Activated CD4-positive, alpha-beta T cell treated with anti-CD3 and anti-CD28 coated beads, Interleukin-2, amount 10 ng/mL, durations not matched to agents 7 days and 5 days (primary cell): Measurements from ENCODE around the gene MIPOL1. TPM values are rescaled to one million over a fixed set of nuclear protein-coding genes. Genes with fewer than 3 reads are reported as not detected.
"Not testable (repeated sequence)": the region's sequence is repeated elsewhere in the genome, so short reads cannot be mapped to it uniquely, and the experiment has no call there.

Experiments
- CTCF ChIA-PET: fragments of 350-600 bp; sonication (Branson Sonifier 250); formaldehyde crosslinking; loops from one replicate; lab custom pipeline; 2021; ENCODE audit warnings: antibody characterized with exemption; lab: Charles Lee
- POLR2A ChIA-PET: fragments of 350-600 bp; sonication (Branson Sonifier 250); formaldehyde crosslinking; loops from one replicate; lab custom pipeline; 2021; ENCODE audit warnings: antibody characterized with exemption; lab: Charles Lee
- DNase-seq: peaks from one replicate; pipeline ENCODE4 v3.0.0-alpha.2; 2020
- H3K27ac Mint-ChIP-seq: one replicate; pipeline ENCODE4 v1.8.0; 2021; ENCODE audit warnings: mild to moderate bottlenecking, moderate library complexity, mixed read lengths
- H3K27me3 Mint-ChIP-seq: one replicate; pipeline ENCODE4 v1.8.0; 2021; ENCODE audit warnings: mixed read lengths
- H3K36me3 Mint-ChIP-seq: one replicate; pipeline ENCODE4 v1.8.0; 2021; ENCODE audit warnings: low read depth, mixed read lengths
- H3K4me1 Mint-ChIP-seq: one replicate; pipeline ENCODE4 v1.8.0; 2021; ENCODE audit warnings: mixed read lengths
- H3K4me3 Mint-ChIP-seq: one replicate; pipeline ENCODE4 v1.8.0; 2021; ENCODE audit warnings: mild to moderate bottlenecking, moderate library complexity, mixed read lengths
- H3K9me3 Mint-ChIP-seq: one replicate; pipeline ENCODE4 v1.8.0; 2021; ENCODE audit warnings: mixed read lengths
- total RNA-seq, 2 experiments: library from RNA; stranded (reverse); gene quantifications; one replicate each; pipeline ENCODE4 v1.2.3, GENCODE V29; 2021

Gene MIPOL1
- total RNA-seq, 2 experiments from 2014 or later, result not detected

DNA sequence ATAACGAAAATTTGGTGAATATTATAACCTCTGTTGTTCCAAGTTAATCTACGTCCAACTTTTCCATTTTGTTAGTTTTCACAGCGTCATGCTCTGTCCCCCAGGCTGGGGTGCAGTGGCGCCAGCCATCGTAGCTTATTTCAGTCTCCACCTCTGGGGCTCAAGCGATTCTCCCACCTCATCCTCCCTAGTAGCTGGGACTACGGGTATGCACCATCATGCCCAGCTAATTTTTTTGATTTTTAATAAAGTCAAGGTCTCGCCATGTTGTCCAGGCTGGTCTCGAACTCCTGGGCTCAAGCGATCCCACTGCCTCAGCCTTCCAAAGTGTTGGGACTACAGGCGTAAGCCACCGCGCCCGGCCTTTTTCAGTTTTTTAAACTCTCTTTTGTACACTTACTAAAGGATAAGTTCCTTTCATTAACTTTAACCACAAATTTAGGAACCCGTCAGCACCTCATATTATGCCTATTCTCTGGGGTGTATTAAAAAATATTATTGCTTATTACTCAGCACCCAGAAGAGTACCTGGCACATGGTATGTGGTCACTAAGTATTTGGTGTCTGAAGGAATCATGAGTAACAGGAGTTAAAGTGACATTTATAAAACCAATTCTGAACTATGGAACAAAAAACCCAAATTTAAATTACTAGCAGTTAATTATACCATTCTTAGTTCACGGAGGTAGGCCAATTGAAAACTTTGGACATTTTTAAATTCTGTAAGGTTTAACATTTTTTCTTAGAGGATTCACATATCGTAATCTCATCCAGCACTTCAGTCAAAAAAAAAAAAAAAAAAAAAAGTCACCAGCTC lies 925 bp upstream of the MIPOL1 start:
- H3K9me3 Mint-ChIP-seq, result no peaks in the 10 kb centered on the region
- CTCF ChIA-PET, result interaction anchor here (0.6 kb wide), 1 partner anchor 644 kb away, joined by 3 read pairs; no protein-coding TSS in a partner anchor
- POLR2A ChIA-PET, result no interaction called here
- H3K27ac Mint-ChIP-seq, result no peak overlapping the region
- peaks cover 10% of the 10 kb centered on the region for H3K4me1 Mint-ChIP-seq
- H3K27me3 Mint-ChIP-seq, result peaks cover 17% of the 10 kb centered on the region
- H3K36me3 Mint-ChIP-seq, result peaks cover 2% of the 10 kb centered on the region
- DNase-seq, result no peak
- H3K4me3 Mint-ChIP-seq, result peak overlapping the region; percentile 33

DNA sequence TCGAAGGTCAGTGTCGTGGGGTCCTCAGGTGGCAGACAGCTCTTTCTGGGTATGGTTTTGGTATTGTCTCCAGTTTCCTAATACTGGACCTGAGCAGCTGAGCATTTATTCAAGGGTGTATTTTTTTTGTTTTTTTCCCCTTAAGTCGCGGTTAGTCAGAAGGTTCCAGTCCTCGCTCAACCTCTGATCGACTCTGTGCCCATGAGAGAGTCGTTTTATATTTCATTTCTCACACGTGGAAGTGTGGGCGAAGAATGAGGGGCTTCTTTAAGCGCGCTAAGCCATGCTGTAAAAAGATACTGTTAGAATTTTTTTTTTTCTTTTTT lies 499 bp downstream of the MIPOL1 start:
- H3K4me3 Mint-ChIP-seq, result peak overlapping the region; percentile 33
- H3K27ac Mint-ChIP-seq, result no peak overlapping the region
- POLR2A ChIA-PET, result no interaction called here
- DNase-seq, result no peak
- peaks cover 10% of the 10 kb centered on the region for H3K4me1 Mint-ChIP-seq
- no peaks in the 10 kb centered on the region for H3K9me3 Mint-ChIP-seq
- H3K27me3 Mint-ChIP-seq, result peaks cover 17% of the 10 kb centered on the region
- CTCF ChIA-PET, result no interaction called here
- H3K36me3 Mint-ChIP-seq, result peaks cover 2% of the 10 kb centered on the region

DNA sequence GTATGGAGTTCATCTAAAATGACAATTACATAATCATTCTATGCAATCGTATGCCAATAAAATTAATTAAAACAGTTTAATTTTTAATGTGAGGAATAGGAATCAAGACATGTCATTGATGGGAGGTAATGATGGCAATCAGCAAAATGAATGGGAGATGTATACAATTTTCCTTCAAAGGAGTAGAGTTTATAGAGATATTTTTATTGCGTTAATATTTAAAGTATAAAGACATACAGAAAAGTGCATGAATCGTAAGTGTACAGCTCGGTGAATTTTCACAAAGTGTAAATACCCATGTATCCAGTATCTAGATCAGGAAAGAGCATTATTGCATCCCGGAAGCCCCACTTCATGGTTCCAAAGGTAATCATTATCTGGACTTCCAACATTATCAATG lies 1.2 kb downstream of the MIPOL1 start:
- Mint-ChIP-seq H3K27ac (no peak overlapping the region), H3K4me1 (peaks cover 10% of the 10 kb centered on the region), H3K9me3 (no peaks in the 10 kb centered on the region), H3K27me3 (peaks cover 17% of the 10 kb centered on the region), H3K4me3 (no peak overlapping the region), H3K36me3 (peaks cover 2% of the 10 kb centered on the region)
- ChIA-PET POLR2A (no interaction called here), CTCF (no interaction called here)
- DNase-seq, result no peak

GRCh38 chr14:37201724-37202123 lies 4.0 kb downstream of the MIPOL1 start:
- CTCF ChIA-PET, result no interaction called here
- DNase-seq, result no peak
- POLR2A ChIA-PET, result no interaction called here
- H3K27ac Mint-ChIP-seq, result no peak overlapping the region
- no peak overlapping the region for H3K4me3 Mint-ChIP-seq
- peaks cover 2% of the 10 kb centered on the region for H3K36me3 Mint-ChIP-seq
- peaks cover 14% of the 10 kb centered on the region for H3K27me3 Mint-ChIP-seq
- peaks cover 10% of the 10 kb centered on the region for H3K4me1 Mint-ChIP-seq
- H3K9me3 Mint-ChIP-seq, result peaks cover 11% of the 10 kb centered on the region

GRCh38 chr14:37202265-37202664 lies 4.5 kb downstream of the MIPOL1 start:
- no peak for DNase-seq
- ChIA-PET POLR2A (no interaction called here), CTCF (no interaction called here)
- Mint-ChIP-seq H3K4me3 (no peak overlapping the region), H3K9me3 (peaks cover 13% of the 10 kb centered on the region), H3K27ac (no peak overlapping the region), H3K27me3 (peaks cover 11% of the 10 kb centered on the region), H3K4me1 (peaks cover 9% of the 10 kb centered on the region), H3K36me3 (peaks cover 2% of the 10 kb centered on the region)

DNA sequence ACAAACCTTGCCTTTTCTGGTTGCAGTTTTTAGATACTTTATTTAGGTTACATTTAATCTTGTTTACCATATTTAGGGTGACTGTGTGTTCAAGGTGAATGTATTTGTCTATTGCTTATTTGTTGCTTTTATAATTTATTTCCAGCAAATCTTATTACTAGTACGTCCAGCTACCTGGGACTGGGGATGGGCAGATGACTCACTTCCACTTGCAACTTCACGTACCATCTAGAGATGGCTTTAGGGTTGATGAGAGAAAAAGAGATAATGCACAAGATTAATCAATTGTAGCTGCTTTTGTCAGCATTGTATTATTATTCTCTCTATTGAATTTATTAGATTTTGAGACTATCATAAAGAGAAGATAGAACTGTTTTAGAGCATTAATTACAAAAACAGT lies 5.1 kb downstream of the MIPOL1 start:
- ChIA-PET POLR2A (no interaction called here), CTCF (no interaction called here)
- peaks cover 13% of the 10 kb centered on the region for H3K9me3 Mint-ChIP-seq

GRCh38 chr14:37203423-37203822 lies 5.7 kb downstream of the MIPOL1 start:
- no peaks in the 10 kb centered on the region for H3K36me3 Mint-ChIP-seq
- no peak overlapping the region for H3K27ac Mint-ChIP-seq
- peaks cover 13% of the 10 kb centered on the region for H3K9me3 Mint-ChIP-seq
- DNase-seq, result no peak
- H3K27me3 Mint-ChIP-seq, result peaks cover 2% of the 10 kb centered on the region
- no peak overlapping the region for H3K4me3 Mint-ChIP-seq
- CTCF ChIA-PET, result no interaction called here
- no peaks in the 10 kb centered on the region for H3K4me1 Mint-ChIP-seq
- POLR2A ChIA-PET, result no interaction called here

More for the DNA sequence above, 5.1 kb downstream of the MIPOL1 start:
- Mint-ChIP-seq H3K27me3 (peaks cover 7% of the 10 kb centered on the region), H3K27ac (no peak overlapping the region), H3K4me1 (peaks cover 5% of the 10 kb centered on the region), H3K36me3 (no peaks in the 10 kb centered on the region), H3K4me3 (no peak overlapping the region)
- DNase-seq, result no peak

GRCh38 chr14:37205623-37206605 lies 8.2 kb downstream of the MIPOL1 start:
- H3K4me1 Mint-ChIP-seq, H3K27me3 Mint-ChIP-seq, H3K4me3 Mint-ChIP-seq, CTCF ChIA-PET, POLR2A ChIA-PET, DNase-seq, H3K36me3 Mint-ChIP-seq, H3K27ac Mint-ChIP-seq: not testable (repeated sequence)
- H3K9me3 Mint-ChIP-seq, result peaks cover 13% of the 10 kb centered on the region

DNA sequence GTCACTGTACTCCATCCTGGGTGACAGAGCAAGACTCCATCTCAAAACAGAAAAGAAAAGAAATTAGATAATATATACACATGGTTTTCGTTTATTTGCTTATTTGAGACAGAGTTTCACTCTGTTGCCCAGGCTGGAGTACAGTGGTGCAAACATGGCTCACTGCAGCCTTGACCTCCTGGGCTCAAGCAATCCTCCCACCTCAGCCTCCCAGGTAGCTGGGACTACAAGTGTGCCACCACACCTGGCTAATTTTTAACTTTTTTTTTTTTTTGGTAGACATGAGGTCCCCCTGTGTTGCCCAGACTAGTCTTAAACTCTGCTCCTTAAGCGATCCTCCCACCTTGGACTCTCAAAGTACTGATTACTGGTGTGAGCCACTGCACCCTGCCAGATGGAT lies 11.9 kb downstream of the MIPOL1 start:
- H3K4me1 Mint-ChIP-seq, H3K4me3 Mint-ChIP-seq, H3K36me3 Mint-ChIP-seq, H3K27ac Mint-ChIP-seq, H3K27me3 Mint-ChIP-seq, POLR2A ChIA-PET, DNase-seq: not testable (repeated sequence)
- peaks cover 15% of the 10 kb centered on the region for H3K9me3 Mint-ChIP-seq
- CTCF ChIA-PET, result interaction anchor here (0.6 kb wide), 1 partner anchor 21 kb away, joined by 3 read pairs; no protein-coding TSS in a partner anchor

- H3K27ac Mint-ChIP-seq, result no peak overlapping the region
- CTCF ChIA-PET, result no interaction called here
- peaks cover 12% of the 10 kb centered on the region for H3K9me3 Mint-ChIP-seq
Observed at GRCh38 chr14:37210448-37210847, 12.7 kb downstream of the MIPOL1 start.

GRCh38 chr14:37213016-37213415 lies 15.3 kb downstream of the MIPOL1 start:
- peaks cover 3% of the 10 kb centered on the region for H3K9me3 Mint-ChIP-seq
- POLR2A ChIA-PET, result no interaction called here

More at GRCh38 chr14:37210448-37210847, 12.7 kb downstream of the MIPOL1 start:
- Mint-ChIP-seq H3K36me3 (no peaks in the 10 kb centered on the region), H3K4me3 (no peak overlapping the region), H3K27me3 (no peaks in the 10 kb centered on the region), H3K4me1 (no peaks in the 10 kb centered on the region)
- DNase-seq, result no peak
- POLR2A ChIA-PET, result no interaction called here

GRCh38 chr14:37215345-37215744 lies 17.6 kb downstream of the MIPOL1 start:
- Mint-ChIP-seq H3K27ac (no peak overlapping the region), H3K36me3 (no peaks in the 10 kb centered on the region)

More at GRCh38 chr14:37213016-37213415, 15.3 kb downstream of the MIPOL1 start:
- Mint-ChIP-seq H3K27me3 (no peaks in the 10 kb centered on the region), H3K4me3 (no peak overlapping the region), H3K36me3 (no peaks in the 10 kb centered on the region), H3K4me1 (no peaks in the 10 kb centered on the region), H3K27ac (no peak overlapping the region)
- DNase-seq, result no peak
- CTCF ChIA-PET, result no interaction called here

DNA sequence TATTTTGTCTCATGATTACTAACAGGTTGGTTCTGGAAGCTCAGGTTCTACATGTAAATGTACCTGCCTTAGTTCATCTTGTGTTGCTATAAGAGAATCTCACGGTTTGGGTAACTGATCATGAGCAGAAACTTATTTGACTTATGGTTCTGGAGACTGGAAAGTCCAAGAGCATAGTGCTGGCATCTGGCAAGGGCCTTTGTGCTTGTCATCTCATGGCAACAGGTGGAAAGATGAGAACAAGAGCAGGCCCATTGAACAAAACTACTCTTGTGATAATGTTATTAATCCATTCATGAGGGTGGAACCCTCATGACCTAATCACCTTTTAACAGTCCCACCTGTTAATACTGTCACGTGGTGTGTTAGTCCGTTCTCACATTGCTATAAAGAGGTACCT lies 23.3 kb downstream of the MIPOL1 start:
- Mint-ChIP-seq H3K9me3 (peaks cover 12% of the 10 kb centered on the region), H3K36me3 (no peaks in the 10 kb centered on the region), H3K27me3 (no peaks in the 10 kb centered on the region), H3K4me3 (no peak overlapping the region), H3K27ac (no peak overlapping the region), H3K4me1 (no peaks in the 10 kb centered on the region)
- ChIA-PET CTCF (no interaction called here), POLR2A (interaction anchor here (0.7 kb wide), 1 partner anchor 142 kb away, joined by 3 read pairs; no protein-coding TSS in a partner anchor)
- no peak for DNase-seq

More at GRCh38 chr14:37215345-37215744, 17.6 kb downstream of the MIPOL1 start:
- ChIA-PET POLR2A (no interaction called here), CTCF (interaction anchor here (0.7 kb wide), 1 partner anchor 934 kb away, joined by 3 read pairs; no protein-coding TSS in a partner anchor)
- H3K4me3 Mint-ChIP-seq, result no peak overlapping the region
- peaks cover 3% of the 10 kb centered on the region for H3K9me3 Mint-ChIP-seq
- no peak for DNase-seq
- no peaks in the 10 kb centered on the region for H3K4me1 Mint-ChIP-seq
- no peaks in the 10 kb centered on the region for H3K27me3 Mint-ChIP-seq
